Breast epithelium (tissue), 4 donors: ENCODE data around the gene GLIPR1. TPM values are rescaled to one million over a fixed set of nuclear protein-coding genes. Genes with fewer than 3 reads are reported as not detected.

Experiments
- DNase-seq, 2 donors: peaks; one replicate each; pipeline ENCODE4 v3.0.0-alpha.2; 2019; ENCODE audit warnings: low spot score in 2 of 2
- H3K27ac ChIP-seq, 2 donors: fragments of 200-600 bp; sonication (generic) in 1 of 2; one replicate each; pipeline ENCODE4 v1.5.1; 2016 to 2019; ENCODE audit warnings: mild to moderate bottlenecking in 1 of 2
- H3K27me3 ChIP-seq, 2 donors: fragments of 200-600 bp; sonication (generic) in 1 of 2; one replicate each; pipeline versions ENCODE4 v1.5.1 to v1.6.0; 2017 to 2019; ENCODE audit warnings: control low read depth in 1 of 2, mild to moderate bottlenecking in 1 of 2
- H3K36me3 ChIP-seq: fragments of 200-600 bp; one replicate; pipeline ENCODE4 v1.5.1; 2019
- H3K4me1 ChIP-seq, 2 donors: fragments of 200-600 bp; sonication (generic); one replicate each; pipeline ENCODE4 v1.5.1; 2016 to 2019; ENCODE audit warnings: control low read depth in 1 of 2
- H3K4me3 ChIP-seq, 3 donors: fragments of 200-600 bp; sonication (generic); 1 replicate in 2 of 3; 2 replicates in 1 of 3; pipeline ENCODE4 v1.5.1; 2016 to 2019; ENCODE audit warnings: mild to moderate bottlenecking in 3 of 3, moderate library complexity in 2 of 3
- H3K9me3 ChIP-seq, 2 donors: fragments of 200-600 bp; sonication (generic) in 1 of 2; one replicate each; pipeline ENCODE4 v1.5.1; 2016 to 2019; ENCODE audit warnings: control low read depth in 1 of 2
- CTCF ChIP-seq, 3 donors: fragments of 450-650 bp; IDR thresholded peaks; one replicate each; pipeline ENCODE4 v1.5.1; 2016 to 2017; ENCODE audit warnings: antibody characterized with exemption in 3 of 3, mild to moderate bottlenecking in 3 of 3, moderate library complexity in 3 of 3
- POLR2A ChIP-seq: fragments of 450-650 bp; IDR thresholded peaks from one replicate; pipeline ENCODE4 v1.6.1; 2016; ENCODE audit warnings: antibody characterized with exemption, mild to moderate bottlenecking, moderate library complexity
- POLR2AphosphoS5 ChIP-seq, 3 donors: sonication (generic); formaldehyde crosslinking; IDR thresholded peaks; one replicate each; pipeline ENCODE4 v1.6.1; 2017; ENCODE audit warnings: antibody characterized with exemption in 3 of 3
- intact Hi-C: fragments of 100-400 bp; cut with DNase I; formaldehyde crosslinking; loops from one replicate; pipeline ENCODE4 v1.15.1; 2023; ENCODE audit warnings: low total_unique reads
- total RNA-seq, 3 donors: library from RNA; depleted of rRNA; stranded (reverse); fragments of >200 nt; gene quantifications; one replicate each; pipeline ENCODE4 v1.1.0, GENCODE V29; 2016

GLIPR1 gene
- total RNA-seq, 3 donors from 2014 or later = 12.1 to 23.0 (median 17.0) TPM

- H3K4me1 ChIP-seq = no peaks in the 10 kb centered on the region
- no peak for DNase-seq
- H3K27ac ChIP-seq = no peak overlapping the region
- TF ChIP-seq POLR2AphosphoS5 (IDR thresholded peaks at IDR 0.05) (no peak), POLR2A (no peak), CTCF (IDR thresholded peaks at IDR 0.05) (no peak)
- no peaks in the 10 kb centered on the region for H3K9me3 ChIP-seq
- H3K36me3 ChIP-seq = no peaks in the 10 kb centered on the region
- no peak overlapping the region for H3K4me3 ChIP-seq
- no peaks in the 10 kb centered on the region for H3K27me3 ChIP-seq
- intact Hi-C loops = no loop called here
Observed at GRCh38 chr12:75533239-75533638, 52.7 kb downstream of the GLIPR1 start.

- Histone ChIP-seq H3K9me3 (no peaks in the 10 kb centered on the region), H3K27ac (no peak overlapping the region), H3K36me3 (no peaks in the 10 kb centered on the region), H3K4me1 (no peaks in the 10 kb centered on the region), H3K27me3 (no peaks in the 10 kb centered on the region), H3K4me3 (no peak overlapping the region)
- intact Hi-C loops = no loop called here
- no peak for DNase-seq
- TF ChIP-seq POLR2A (no peak), CTCF (IDR thresholded peaks at IDR 0.05) (no peak), POLR2AphosphoS5 (IDR thresholded peaks at IDR 0.05) (no peak)
Observed at GRCh38 chr12:75539889-75540288, 59.3 kb downstream of the GLIPR1 start.

GRCh38 chr12:75542942-75543341 lies 62.4 kb downstream of the GLIPR1 start:
- Histone ChIP-seq H3K4me1 (no peaks in the 10 kb centered on the region), H3K36me3 (no peaks in the 10 kb centered on the region), H3K27me3 (no peaks in the 10 kb centered on the region), H3K27ac (no peak overlapping the region), H3K4me3 (no peak overlapping the region), H3K9me3 (no peaks in the 10 kb centered on the region)
- intact Hi-C loops = no loop called here
- DNase-seq = no peak
- no peak for TF ChIP-seq CTCF (IDR thresholded peaks at IDR 0.05)
- no peak for TF ChIP-seq POLR2A
- no peak for TF ChIP-seq POLR2AphosphoS5 (IDR thresholded peaks at IDR 0.05)

- intact Hi-C loops = no loop called here
- Histone ChIP-seq H3K27ac (no peak overlapping the region), H3K4me3 (no peak overlapping the region), H3K27me3 (no peaks in the 10 kb centered on the region), H3K36me3 (no peaks in the 10 kb centered on the region), H3K4me1 (no peaks in the 10 kb centered on the region), H3K9me3 (no peaks in the 10 kb centered on the region)
- TF ChIP-seq CTCF (IDR thresholded peaks at IDR 0.05) = no peak
- no peak for TF ChIP-seq POLR2A
- TF ChIP-seq POLR2AphosphoS5 (IDR thresholded peaks at IDR 0.05) = no peak
- DNase-seq = no peak
Observed at GRCh38 chr12:75543529-75543928, 63.0 kb downstream of the GLIPR1 start.

- TF ChIP-seq POLR2A = no peak
- no peak for TF ChIP-seq CTCF (IDR thresholded peaks at IDR 0.05)
- no peak for TF ChIP-seq POLR2AphosphoS5 (IDR thresholded peaks at IDR 0.05)
- no peak overlapping the region for H3K4me3 ChIP-seq
- no peak overlapping the region for H3K27ac ChIP-seq
- no peaks in the 10 kb centered on the region for H3K9me3 ChIP-seq
- no peaks in the 10 kb centered on the region for H3K4me1 ChIP-seq
- no peak for DNase-seq
- intact Hi-C loops = no loop called here
- H3K27me3 ChIP-seq = no peaks in the 10 kb centered on the region
- no peaks in the 10 kb centered on the region for H3K36me3 ChIP-seq
Observed at GRCh38 chr12:75545636-75546035, 65.1 kb downstream of the GLIPR1 start.
